K562 (cell line): ENCODE measurements around the gene SYMPK. TPM values are rescaled to one million over a fixed set of nuclear protein-coding genes. Genes with fewer than 3 reads are reported as not detected.

Experiments
- GATA2 ChIP-seq: sonication (generic); formaldehyde crosslinking; IDR thresholded peaks from 2 replicates; pipeline ENCODE4 v1.4.0; 2020; ENCODE audit warnings: mild to moderate bottlenecking, missing genetic modification reagents
- MGA ChIP-seq: fragments of 450-650 bp; IDR thresholded peaks from 2 replicates; pipeline ENCODE4 v1.6.1; 2016; ENCODE audit warnings: mild to moderate bottlenecking, moderate library complexity
- polyA plus RNA-seq, 8 experiments: library from polyadenylated mRNA; depleted of rRNA in 4 of 8; stranded (reverse) in 5 of 8; unstranded in 3 of 8; fragments of >200 nt; fragmentation: Nextera tagmentation in 2 of 8; fragmentation: Illumina TruSeq in 1 of 8; extraction: Ambion mirVana in 2 of 8; extraction: Trizol in 1 of 8; gene quantifications; 2 replicates each; pipeline versions ENCODE4 v1.2.1 to v1.2.3, GENCODE V29; 2011 to 2014; ENCODE audit warnings: inconsistent platforms in 1 of 8, missing spikeins in 1 of 8
- total RNA-seq, 7 experiments: library from RNA; depleted of rRNA in 6 of 7; stranded (reverse); fragments of >200 nt in 6 of 7; fragmentation: Illumina TruSeq in 2 of 7; extraction: Trizol in 2 of 7; gene quantifications; 2 replicates each; pipeline versions ENCODE4 v1.2.1 to v1.2.3, GENCODE V29; 2011 to 2021; ENCODE audit warnings: low replicate concordance in 1 of 7

The SYMPK gene
- total and polyA plus RNA-seq, 9 of the 15 experiments (the other 6 are each of a cell fraction or from before 2014, with no cell fraction given) = 0.73 to 95.5 (median 58.4) TPM

DNA sequence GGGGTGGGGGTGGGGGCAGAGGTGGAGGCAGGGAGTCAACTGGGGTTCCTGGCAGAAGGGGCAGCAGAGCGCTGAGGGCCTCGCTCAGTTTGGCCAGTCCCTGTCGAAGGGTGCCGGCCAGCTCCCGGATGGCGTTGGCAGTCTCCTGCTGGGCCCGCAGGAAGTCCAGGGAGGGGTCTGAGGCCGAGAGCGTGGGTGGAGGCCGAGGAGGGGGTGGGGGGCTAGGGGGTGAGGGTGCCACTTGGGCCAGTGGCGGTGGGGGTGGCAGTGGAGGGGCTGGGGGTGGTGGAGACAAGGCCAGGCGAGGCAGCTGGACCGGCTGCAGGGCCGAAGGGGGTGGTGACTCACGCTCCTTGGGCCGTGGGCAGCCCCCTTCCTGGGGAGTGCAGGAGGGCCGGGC is 27.9 kb upstream of the SYMPK start (continued):
- no peak for TF ChIP-seq MGA
- TF ChIP-seq GATA2 (CRISPR knock-in tag) = no peak
